HepG2 (cell line): ENCODE data around the gene ZBTB20. TPM values are rescaled to one million over a fixed set of nuclear protein-coding genes. Genes with fewer than 3 reads are reported as not detected.

ENCODE experiments used
- ATAC-seq: fragments of 200-7000 bp; cut with Tn5 transposase; 3 replicates; pipeline ENCODE4 v1.9.1; 2020; ENCODE audit warnings: mild to moderate bottlenecking, moderate library complexity
- BruUV-seq: library from RNA; stranded (reverse); fragments of 400-500 nt; replicated peaks from 2 replicates; lab custom pipeline; 2021; lab: Mats Ljungman, UMichigan
- CTCF ChIA-PET: fragments of 300-600 bp; formaldehyde crosslinking; extraction: SDS; loops from one replicate; lab custom pipeline; 2021; ENCODE audit warnings: low total read pairs, inconsistent platforms, low intra/inter-chr PET ratio; lab: Yijun Ruan, JAX
- POLR2A ChIA-PET: fragments of 350-600 bp; sonication (Branson Sonifier 250); formaldehyde crosslinking; loops from one replicate; lab custom pipeline; 2020; ENCODE audit warnings: antibody characterized with exemption, inconsistent platforms; lab: Yijun Ruan, JAX
- DNase-seq: peaks from one replicate; pipeline ENCODE4 v3.0.0-alpha.2; 2015; ENCODE audit warnings: low spot score
- FAIRE-seq: peaks from 3 replicates; lab custom pipeline; 2011; peaks lifted over from hg19 to GRCh38; lab: Jason Lieb, UNC
- H2AFZ ChIP-seq: one replicate; pipeline ENCODE4 v1.6.1; 2011; ENCODE audit warnings: low read length, inconsistent platforms
- H3K27ac ChIP-seq: fragments of 300-600 bp; 3 replicates; pipeline ENCODE4 v1.8.0; 2011; ENCODE audit warnings: mixed run types, mild to moderate bottlenecking, mixed read lengths, low read length, inconsistent platforms; ENCODE audit not compliant: insufficient read depth; ENCODE audit errors: extremely low read length
- H3K27me3 ChIP-seq, 2 experiments: fragments of 200-600 bp in 1 of 2; 2 replicates in 1 of 2; 3 replicates in 1 of 2; pipeline versions ENCODE4 v1.6.0 to v1.8.0; 2011; ENCODE audit warnings: low read length in 2 of 2, mild to moderate bottlenecking in 2 of 2, moderate library complexity in 2 of 2, inconsistent platforms in 1 of 2; ENCODE audit not compliant: insufficient read depth in 2 of 2, control insufficient read depth in 1 of 2
- H3K36me3 ChIP-seq, 2 experiments: fragments of 200-600 bp in 1 of 2; replicated peaks in 1 of 2; 2 replicates in 1 of 2; 3 replicates in 1 of 2; pipeline versions ENCODE4 v1.5.1 to v1.8.0; 2011; ENCODE audit warnings: low read length in 2 of 2, inconsistent platforms in 1 of 2; ENCODE audit not compliant: insufficient read depth in 2 of 2, control insufficient read depth in 1 of 2
- H3K4me1 ChIP-seq: 2 replicates; pipeline ENCODE4 v1.5.1; 2012; ENCODE audit warnings: low read length, inconsistent platforms; ENCODE audit not compliant: insufficient read depth
- H3K4me2 ChIP-seq: 2 replicates; pipeline ENCODE4 v1.6.0; 2011; ENCODE audit warnings: low read depth, low read length, inconsistent platforms
- H3K4me3 ChIP-seq, 3 experiments: fragments of 200-600 bp in 1 of 3; sonication (generic), shearing (Covaris generic) in 1 of 3; replicated peaks in 1 of 3; 2 replicates each; pipeline ENCODE4 v1.5.1; 2011 to 2016; ENCODE audit warnings: low read length in 3 of 3, inconsistent platforms in 2 of 3, low read depth in 2 of 3, mild to moderate bottlenecking in 2 of 3, control low read depth in 1 of 3, mixed read lengths in 1 of 3; ENCODE audit not compliant: insufficient read depth in 1 of 3
- H3K79me2 ChIP-seq: one replicate; pipeline ENCODE4 v1.6.1; 2011; ENCODE audit warnings: low read length, inconsistent platforms; ENCODE audit not compliant: insufficient read depth
- H3K9ac ChIP-seq: 2 replicates; pipeline ENCODE4 v1.6.0; 2011; ENCODE audit warnings: mild to moderate bottlenecking, low read depth, low read length, inconsistent platforms; ENCODE audit not compliant: insufficient read depth
- H3K9me3 ChIP-seq: 2 replicates; pipeline ENCODE4 v1.5.1; 2012; ENCODE audit warnings: mild to moderate bottlenecking, low read length
- H4K20me1 ChIP-seq: 2 replicates; pipeline ENCODE4 v1.6.0; 2011; ENCODE audit warnings: inconsistent platforms, mild to moderate bottlenecking, low read length, moderate library complexity; ENCODE audit not compliant: insufficient read depth
- ATF7-NPFF ChIP-seq: sonication (generic); formaldehyde crosslinking; IDR thresholded peaks from 2 replicates; pipeline ENCODE4 v1.8.1; 2023; ENCODE audit warnings: mild to moderate bottlenecking, low read depth, missing genetic modification reagents, moderate library complexity
- ATRX ChIP-seq: sonication (generic); formaldehyde crosslinking; IDR thresholded peaks from 2 replicates; pipeline ENCODE4 v1.4.0; 2020; ENCODE audit warnings: missing genetic modification reagents, borderline replicate concordance
- DPF2 ChIP-seq: sonication (generic); formaldehyde crosslinking; IDR thresholded peaks from 2 replicates; pipeline ENCODE4 v1.4.0; 2020; ENCODE audit warnings: mild to moderate bottlenecking, low read depth, missing genetic modification reagents, borderline replicate concordance
- GMEB1 ChIP-seq: sonication (generic); formaldehyde crosslinking; IDR thresholded peaks from 2 replicates; pipeline ENCODE4 v1.5.1; 2020; ENCODE audit warnings: missing genetic modification reagents, mild to moderate bottlenecking, borderline replicate concordance
- HOXA5 ChIP-seq: sonication (generic); formaldehyde crosslinking; IDR thresholded peaks from 2 replicates; pipeline ENCODE4 v1.4.0; 2020; ENCODE audit warnings: missing genetic modification reagents
- KDM3A ChIP-seq: IDR thresholded peaks from 2 replicates; pipeline ENCODE4 v1.6.1; 2018; ENCODE audit warnings: low read depth, missing compliant biosample characterization
- MEF2D ChIP-seq: sonication (generic); formaldehyde crosslinking; IDR thresholded peaks from 2 replicates; pipeline ENCODE4 v1.5.1; 2020; ENCODE audit warnings: mild to moderate bottlenecking, missing genetic modification reagents
- PLRG1 ChIP-seq: fragments of 450-650 bp; conservative IDR thresholded peaks from 2 replicates; pipeline ENCODE4 v1.6.1; 2016
- PPARG ChIP-seq: conservative IDR thresholded peaks from 2 replicates; pipeline ENCODE4 v1.6.1; 2016; ENCODE audit warnings: missing biosample characterization, missing genetic modification reagents
- SAP130 ChIP-seq: IDR thresholded peaks from 2 replicates; pipeline ENCODE4 v1.6.1; 2016; ENCODE audit warnings: low read depth
- TCF12 ChIP-seq, 2 experiments: fragments of 450-650 bp in 1 of 2; sonication (generic) in 1 of 2; formaldehyde crosslinking in 1 of 2; IDR thresholded peaks; 2 replicates each; pipeline versions ENCODE4 v1.6.1 to v1.8.0; 2017 to 2022; ENCODE audit warnings: antibody characterized with exemption in 1 of 2, mild to moderate bottlenecking in 1 of 2, missing genetic modification reagents in 1 of 2, moderate library complexity in 1 of 2
- ZBTB8A ChIP-seq: sonication (generic); formaldehyde crosslinking; IDR thresholded peaks from 2 replicates; pipeline ENCODE4 v1.4.0; 2020; ENCODE audit warnings: mild to moderate bottlenecking, low read depth, missing genetic modification reagents, borderline replicate concordance
- ZNF225 ChIP-seq: sonication (generic); formaldehyde crosslinking; IDR thresholded peaks from 2 replicates; pipeline ENCODE4 v1.4.0; 2020; ENCODE audit warnings: mild to moderate bottlenecking, missing genetic modification reagents
- ZNF614 ChIP-seq: IDR thresholded peaks from 2 replicates; pipeline ENCODE4 v1.6.1; 2018; ENCODE audit warnings: missing biosample characterization, missing genetic modification reagents, inconsistent platforms, borderline replicate concordance
- ZNF776 ChIP-seq: sonication (generic); formaldehyde crosslinking; IDR thresholded peaks from 2 replicates; pipeline ENCODE4 v1.4.0; 2020; ENCODE audit warnings: mild to moderate bottlenecking, missing genetic modification reagents
- WGBS: methylation state at CpG from one replicate; pipeline ENCODE4 v1.1.6; 2017; ENCODE audit warnings: low lambda C conversion rate; 5-methylcytosine and 5-hydroxymethylcytosine counted together
- in situ Hi-C: cut with HindIII; loops from 2 replicates; pipeline ENCODE4 v1.10.0; 2017; ENCODE audit warnings: low pct_unique_long_range_greater_than_20kb; ENCODE audit not compliant: extremely low pct_ligation_motif_present
- intact Hi-C: fragments of 100-400 bp; cut with micrococcal nuclease; formaldehyde crosslinking; loops from one replicate; pipeline ENCODE4 v1.10.0; 2022; ENCODE audit not compliant: unreplicated experiment
- polyA plus RNA-seq, 8 experiments: library from polyadenylated mRNA; depleted of rRNA in 3 of 8; stranded (reverse) in 7 of 8; unstranded in 1 of 8; fragments of >200 nt; fragmentation: Illumina TruSeq in 4 of 8; extraction: Trizol in 4 of 8; gene quantifications; 2 replicates each; pipeline versions ENCODE4 v1.2.1 to v1.2.3, GENCODE V29; 2011 to 2016; ENCODE audit warnings: low read depth in 4 of 8, missing spikeins in 1 of 8, mixed read lengths in 1 of 8; ENCODE audit not compliant: insufficient read depth in 1 of 8
- total RNA-seq, 5 experiments: library from RNA; depleted of rRNA; stranded (reverse); fragments of >200 nt; fragmentation: Illumina TruSeq; extraction: Trizol; gene quantifications; 2 replicates each; pipeline ENCODE4 v1.2.3, GENCODE V29; 2016; ENCODE audit warnings: low read depth in 1 of 5

The ZBTB20 gene
- total and polyA plus RNA-seq, 2 of the 13 experiments (the other 11 are each of a cell fraction or from before 2014, with no cell fraction given): 1.9 to 8.8 TPM

- CTCF ChIA-PET: no interaction called here
- Histone ChIP-seq H3K27me3 (peaks cover 0 to 5% of the 10 kb centered on the region in 2 experiments; a peak in 1 of 5 replicates), H3K4me1 (no peaks in the 10 kb centered on the region), H2AFZ (no peak within 1 kb of the TSS), H3K27ac (no peak within 1 kb of the TSS), H3K79me2 (no peaks in the 10 kb centered on the region), H4K20me1 (no peaks in the 10 kb centered on the region), H3K4me3 (no peak within 1 kb of the TSS), H3K4me2 (no peak within 1 kb of the TSS), H3K9me3 (no peaks in the 10 kb centered on the region), H3K9ac (no peak within 1 kb of the TSS), H3K36me3 (no peaks in the 10 kb centered on the region)
- BruUV-seq: no TSS peak
- DNase-seq (no peak), FAIRE-seq (no peak), ATAC-seq (no peak)
- in situ Hi-C loops (loop anchor here (10.0 kb wide), 1 partner anchor 139 kb away; no protein-coding TSS in a partner anchor), intact Hi-C loops (no loop called here)
- POLR2A ChIA-PET: no interaction called here
- TF ChIP-seq ZNF225 (CRISPR knock-in tag) (no peak), GMEB1 (CRISPR knock-in tag) (no peak), PLRG1 (no peak), ATRX (no peak), PPARG (CRISPR knock-in tag) (no peak), ZNF776 (no peak), HOXA5 (CRISPR knock-in tag) (no peak), MEF2D (CRISPR knock-in tag) (no peak), KDM3A (no peak), SAP130 (CRISPR knock-in tag) (no peak), ZBTB8A (CRISPR knock-in tag) (no peak), DPF2 (CRISPR knock-in tag) (no peak), ZNF614 (no peak), ATF7-NPFF (CRISPR knock-in tag) (no peak), TCF12 (IDR thresholded peaks at IDR 0.05) (no peak), TCF12 (CRISPR knock-in tag; IDR thresholded peaks at IDR 0.05) (no peak)
- WGBS: 48% methylated on average over 7 of the region's 7 CpGs
Observed at GRCh38 chr3:114293838-114294535, 853.1 kb downstream of the ZBTB20 start, which contains the start of gene TIGIT. Gene TIGIT, plus strand, starts transcription at chr3:114294028. Its CDS starts 34 bp downstream, at chr3:114294062.
